Activated CD4-positive, alpha-beta T cell treated with anti-CD3 and anti-CD28 coated beads for 36 hours (primary cell): ENCODE results near the gene PLXNA1. TPM values are rescaled to one million over a fixed set of nuclear protein-coding genes. Genes with fewer than 3 reads are reported as not detected.

ENCODE experiments used
- ATAC-seq: fragments of 200-7000 bp; cut with Tn5 transposase; one replicate; pipeline ENCODE4 v1.10.0; 2021; ENCODE audit warnings: mild to moderate bottlenecking, moderate library complexity
- CTCF ChIA-PET: fragments of 350-600 bp; sonication (Branson Sonifier 250); formaldehyde crosslinking; loops from one replicate; lab custom pipeline; 2021; ENCODE audit warnings: antibody characterized with exemption; lab: Charles Lee
- POLR2A ChIA-PET: fragments of 350-600 bp; sonication (Branson Sonifier 250); formaldehyde crosslinking; loops from one replicate; lab custom pipeline; 2021; ENCODE audit warnings: antibody characterized with exemption, inconsistent platforms; lab: Charles Lee
- DNase-seq: peaks from one replicate; pipeline ENCODE4 v3.0.0-alpha.2; 2020
- H3K27ac Mint-ChIP-seq: one replicate; pipeline ENCODE4 v1.8.0; 2021; ENCODE audit warnings: mixed read lengths
- H3K27me3 Mint-ChIP-seq: one replicate; pipeline ENCODE4 v1.8.0; 2021; ENCODE audit warnings: mixed read lengths
- H3K36me3 Mint-ChIP-seq: one replicate; pipeline ENCODE4 v1.8.0; 2021; ENCODE audit warnings: low read depth, mixed read lengths
- H3K4me1 Mint-ChIP-seq: one replicate; pipeline ENCODE4 v1.8.0; 2021; ENCODE audit warnings: mixed read lengths
- H3K4me3 Mint-ChIP-seq: one replicate; pipeline ENCODE4 v1.8.0; 2021; ENCODE audit warnings: mild to moderate bottlenecking, moderate library complexity, mixed read lengths
- H3K9me3 Mint-ChIP-seq: one replicate; pipeline ENCODE4 v1.8.0; 2021; ENCODE audit warnings: low read depth, mixed read lengths
- intact Hi-C, 2 experiments: fragments of 100-400 bp; cut with DNase I in 1 of 2; cut with micrococcal nuclease in 1 of 2; formaldehyde crosslinking; loops; one replicate each; pipeline versions ENCODE4 v1.14.2 to v1.15.1; 2022 to 2024; cut with DNase I, micrococcal nuclease
- total RNA-seq, 2 experiments: library from RNA; stranded (reverse); gene quantifications; one replicate each; pipeline ENCODE4 v1.2.3, GENCODE V29; 2021

Gene PLXNA1
- total RNA-seq, 2 experiments from 2014 or later, result 6.7 to 8.8 TPM

DNA sequence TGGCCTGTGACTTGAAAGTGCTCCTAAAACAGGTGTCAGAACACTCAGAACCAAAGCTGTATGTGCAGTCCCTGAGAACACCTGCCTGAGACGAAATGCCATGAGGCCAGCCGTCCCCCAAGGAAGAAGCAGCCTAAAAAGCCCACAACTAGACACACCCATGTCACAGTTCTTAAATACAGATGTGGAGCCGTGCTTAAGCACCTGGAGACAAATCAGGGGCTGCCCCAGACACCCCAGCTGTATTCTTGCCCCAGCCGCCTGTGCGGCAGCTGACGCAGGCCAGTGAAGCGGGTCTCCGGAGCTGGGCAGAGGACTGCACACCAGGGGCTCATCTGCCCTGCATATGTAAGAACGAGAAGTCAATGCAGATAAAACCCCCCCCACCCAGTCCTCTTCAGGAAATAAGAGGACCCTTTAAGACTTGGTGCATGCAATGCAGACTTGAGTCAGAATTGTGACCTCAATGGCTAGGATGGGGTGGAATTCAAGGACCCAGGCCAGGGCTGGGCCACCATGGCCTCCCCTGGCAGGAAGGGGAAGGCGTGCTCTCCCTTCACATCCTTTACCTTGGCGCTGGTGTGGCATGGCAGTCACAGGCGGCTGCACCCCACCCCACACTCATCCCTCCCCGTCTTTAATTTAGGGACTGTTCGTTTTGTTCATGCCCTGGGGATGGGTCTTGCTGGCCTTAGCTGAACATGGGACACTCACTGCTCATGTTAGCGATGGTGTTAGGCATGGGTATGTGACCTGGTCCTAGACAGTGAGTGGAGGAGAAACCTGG lies 27.7 kb upstream of the PLXNA1 start:
- Mint-ChIP-seq H3K36me3 (no peaks in the 10 kb centered on the region), H3K4me1 (no peaks in the 10 kb centered on the region), H3K27me3 (no peaks in the 10 kb centered on the region), H3K9me3 (no peaks in the 10 kb centered on the region), H3K4me3 (no peak overlapping the region), H3K27ac (no peak overlapping the region)
- ChIA-PET POLR2A (no interaction called here), CTCF (no interaction called here)
- DNase-seq (no peak), ATAC-seq (no peak)
- intact Hi-C loops, result no loop called here

DNA sequence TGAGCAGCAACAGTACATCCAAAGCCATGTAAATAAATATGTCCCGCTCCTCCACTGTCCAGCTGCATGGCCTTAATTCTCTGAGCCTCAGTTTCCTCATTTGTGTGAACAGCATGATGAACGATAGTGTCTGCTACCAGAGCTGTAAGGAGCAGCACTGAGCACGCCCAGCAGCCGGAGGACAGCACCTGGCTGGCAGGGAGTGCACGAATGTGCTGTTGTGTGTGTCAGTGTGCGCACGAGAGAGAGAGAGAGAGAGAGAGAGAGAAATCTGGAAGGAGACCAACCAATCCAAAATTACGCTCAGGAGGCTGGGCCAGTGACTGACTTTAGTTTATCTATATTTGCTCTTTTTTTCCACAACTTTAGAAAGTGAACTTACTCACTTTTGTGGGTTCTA lies 26.6 kb upstream of the PLXNA1 start:
- ChIA-PET CTCF (no interaction called here), POLR2A (no interaction called here)
- no peak overlapping the region for H3K27ac Mint-ChIP-seq
- no peak overlapping the region for H3K4me3 Mint-ChIP-seq
- DNase-seq, result no peak
- no peaks in the 10 kb centered on the region for H3K27me3 Mint-ChIP-seq
- H3K9me3 Mint-ChIP-seq, result no peaks in the 10 kb centered on the region
- intact Hi-C loops, result no loop called here
- no peaks in the 10 kb centered on the region for H3K36me3 Mint-ChIP-seq
- no peaks in the 10 kb centered on the region for H3K4me1 Mint-ChIP-seq
- no peak for ATAC-seq

DNA sequence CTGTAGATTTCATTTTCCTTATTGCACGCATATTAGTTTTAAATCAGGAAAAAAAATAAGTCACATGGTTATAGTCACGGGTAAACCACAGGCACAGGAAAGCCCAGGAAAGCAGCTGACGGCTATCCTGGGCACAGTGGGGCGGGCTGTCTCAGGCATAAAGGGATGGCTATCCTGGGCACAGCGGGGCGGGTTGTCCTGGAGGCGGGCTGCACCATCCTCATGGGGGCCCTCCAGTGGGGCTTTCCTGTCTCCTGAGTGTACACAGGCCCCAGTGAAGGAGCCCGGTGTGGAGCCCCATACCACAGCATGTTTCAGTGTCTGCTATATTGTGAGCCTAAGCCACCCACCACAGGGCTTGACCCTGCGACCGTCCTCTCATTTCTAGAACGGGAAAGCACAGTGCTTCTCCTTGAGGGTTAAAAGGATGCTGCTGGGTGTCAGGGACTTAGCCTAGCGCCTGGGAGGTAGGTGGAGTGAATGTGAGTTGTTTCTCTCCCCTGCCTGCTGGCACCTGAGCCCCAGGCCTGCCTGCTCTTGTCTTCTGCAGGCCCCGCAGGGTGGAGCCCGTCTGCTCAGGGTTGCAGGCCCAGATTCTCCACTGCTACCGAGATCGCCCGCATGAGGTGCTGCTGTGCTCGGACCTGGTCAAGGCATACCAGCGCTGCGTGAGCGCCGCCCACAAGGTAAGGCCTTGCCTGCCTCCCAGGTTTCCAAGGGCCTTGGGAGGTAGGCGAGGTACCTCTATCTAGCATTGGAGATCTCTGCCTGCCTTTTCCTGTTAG lies 25.9 kb upstream of the PLXNA1 start:
- DNase-seq, result no peak
- H3K4me1 Mint-ChIP-seq, result no peaks in the 10 kb centered on the region
- H3K36me3 Mint-ChIP-seq, result no peaks in the 10 kb centered on the region
- ATAC-seq, result no peak
- ChIA-PET POLR2A (no interaction called here), CTCF (no interaction called here)
- H3K27me3 Mint-ChIP-seq, result no peaks in the 10 kb centered on the region
- no peaks in the 10 kb centered on the region for H3K9me3 Mint-ChIP-seq
- intact Hi-C loops, result no loop called here
- no peak overlapping the region for H3K4me3 Mint-ChIP-seq
- no peak overlapping the region for H3K27ac Mint-ChIP-seq

DNA sequence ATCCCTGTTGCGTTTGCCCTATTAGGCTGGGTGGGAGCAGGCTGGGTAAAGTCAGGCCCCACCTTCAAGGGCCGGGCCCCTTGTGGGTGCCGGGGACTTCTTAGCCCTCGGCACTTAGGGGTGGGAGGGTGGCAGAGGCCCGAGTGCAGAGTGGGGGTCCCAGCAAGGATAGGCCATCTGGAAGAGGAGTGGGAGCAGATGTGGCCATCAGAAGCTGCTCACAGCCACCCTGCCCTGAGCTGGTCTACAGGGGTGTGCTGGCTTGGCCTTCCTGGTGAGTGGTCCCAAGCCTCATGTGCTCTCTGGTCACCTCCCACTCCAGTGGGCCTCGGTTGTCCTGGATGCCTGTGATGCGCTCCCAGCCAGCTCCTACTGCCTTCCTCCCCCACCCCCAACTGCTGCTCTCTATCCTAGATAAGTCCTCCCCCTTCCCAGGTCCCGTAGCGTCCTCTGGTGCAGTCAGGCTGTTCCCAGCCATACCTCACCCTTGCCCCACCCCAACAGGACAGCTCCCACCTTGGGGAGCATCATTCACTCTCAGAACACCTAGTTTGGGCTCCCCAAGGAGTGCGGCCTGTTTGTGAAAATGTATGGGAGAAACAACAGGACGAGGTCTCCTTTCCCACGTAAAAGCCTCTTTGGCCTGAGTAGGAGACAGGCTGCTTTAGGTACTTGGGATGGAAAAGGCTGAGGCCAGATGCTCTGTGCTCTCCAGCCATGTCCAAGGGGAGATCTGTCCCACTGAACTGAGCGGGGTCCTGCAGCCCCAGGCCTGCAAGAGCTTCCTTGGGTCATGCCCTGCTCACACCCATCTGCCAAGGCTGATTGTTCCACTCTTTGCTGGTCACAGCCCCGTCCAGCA lies 24.9 kb upstream of the PLXNA1 start:
- ChIA-PET CTCF (no interaction called here), POLR2A (no interaction called here)
- ATAC-seq, result no peak
- H3K4me3 Mint-ChIP-seq, result no peak overlapping the region
- intact Hi-C loops, result no loop called here
- H3K9me3 Mint-ChIP-seq, result no peaks in the 10 kb centered on the region
- no peaks in the 10 kb centered on the region for H3K4me1 Mint-ChIP-seq
- H3K27ac Mint-ChIP-seq, result no peak overlapping the region
- H3K27me3 Mint-ChIP-seq, result no peaks in the 10 kb centered on the region
- DNase-seq, result no peak
- H3K36me3 Mint-ChIP-seq, result no peaks in the 10 kb centered on the region

DNA sequence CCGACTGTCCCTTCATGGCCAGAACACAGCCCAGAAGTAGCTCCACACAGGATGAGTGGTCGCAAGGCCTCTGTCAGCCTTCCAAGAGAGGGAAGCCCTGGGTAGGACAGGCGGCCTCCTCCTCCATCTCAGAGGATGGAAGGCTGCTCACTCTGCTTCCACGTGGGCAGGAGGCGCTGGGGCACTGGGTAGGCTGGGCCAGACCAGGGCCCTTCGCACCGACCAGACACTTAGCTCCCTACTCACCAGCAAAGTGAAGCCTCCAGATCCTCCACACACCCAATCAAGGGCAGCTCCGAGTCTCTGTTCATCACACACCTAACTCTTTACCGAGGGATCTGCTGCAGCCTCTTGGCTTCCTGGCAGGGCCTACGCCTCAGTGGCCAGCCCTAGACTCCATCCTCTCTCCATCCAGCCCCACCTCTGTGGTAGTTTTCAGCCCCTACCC lies 24.3 kb upstream of the PLXNA1 start:
- no peaks in the 10 kb centered on the region for H3K27me3 Mint-ChIP-seq

DNA sequence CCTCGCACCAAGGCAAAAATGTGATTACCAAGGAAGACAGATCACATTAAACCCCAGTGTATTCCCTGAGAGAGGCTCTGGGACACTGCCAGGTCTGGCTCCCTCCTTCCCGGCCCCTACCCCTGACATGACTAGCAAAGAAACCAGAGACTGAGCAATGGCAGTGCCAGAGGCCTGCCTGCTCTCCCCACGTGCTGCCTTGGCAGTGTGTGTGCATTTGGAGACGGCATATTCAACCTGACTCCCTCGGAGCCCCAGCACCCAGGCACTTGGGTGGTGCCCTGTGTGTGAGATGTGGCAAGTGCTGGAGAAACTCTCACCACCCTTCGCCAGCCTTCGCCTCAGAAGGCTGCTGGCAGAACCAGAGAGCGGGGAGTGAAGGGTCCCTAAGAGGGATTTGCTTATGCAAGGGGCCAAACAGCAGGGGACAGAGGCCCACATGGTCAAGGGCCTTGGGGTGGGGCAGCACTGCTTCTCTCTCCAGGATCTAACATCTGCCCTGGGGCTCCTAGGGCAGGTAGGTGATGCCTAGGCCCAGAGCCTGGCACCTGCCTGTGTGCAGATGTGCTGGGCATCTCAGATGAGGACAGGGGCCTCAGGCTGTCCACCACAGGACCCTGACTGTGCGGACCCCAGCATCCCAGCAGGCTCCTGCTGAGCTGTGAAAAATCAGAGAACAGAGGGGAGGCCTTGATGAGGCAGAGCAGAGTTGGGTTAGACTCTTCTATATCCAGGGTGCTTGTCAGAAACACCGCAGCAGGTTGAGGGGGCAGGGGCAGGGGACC lies 23.6 kb upstream of the PLXNA1 start:
- Mint-ChIP-seq H3K27me3 (no peaks in the 10 kb centered on the region), H3K36me3 (no peaks in the 10 kb centered on the region), H3K4me3 (no peak overlapping the region), H3K9me3 (no peaks in the 10 kb centered on the region), H3K4me1 (no peaks in the 10 kb centered on the region), H3K27ac (no peak overlapping the region)
- ATAC-seq (no peak), DNase-seq (no peak)
- CTCF ChIA-PET, result no interaction called here
- POLR2A ChIA-PET, result no interaction called here
- intact Hi-C loops, result no loop called here

More for the DNA sequence above, 24.3 kb upstream of the PLXNA1 start:
- Mint-ChIP-seq H3K27ac (no peak overlapping the region), H3K4me1 (no peaks in the 10 kb centered on the region), H3K36me3 (no peaks in the 10 kb centered on the region), H3K4me3 (no peak overlapping the region), H3K9me3 (no peaks in the 10 kb centered on the region)
- POLR2A ChIA-PET, result no interaction called here
- CTCF ChIA-PET, result no interaction called here
- ATAC-seq, result no peak
- no peak for DNase-seq
- intact Hi-C loops, result no loop called here

DNA sequence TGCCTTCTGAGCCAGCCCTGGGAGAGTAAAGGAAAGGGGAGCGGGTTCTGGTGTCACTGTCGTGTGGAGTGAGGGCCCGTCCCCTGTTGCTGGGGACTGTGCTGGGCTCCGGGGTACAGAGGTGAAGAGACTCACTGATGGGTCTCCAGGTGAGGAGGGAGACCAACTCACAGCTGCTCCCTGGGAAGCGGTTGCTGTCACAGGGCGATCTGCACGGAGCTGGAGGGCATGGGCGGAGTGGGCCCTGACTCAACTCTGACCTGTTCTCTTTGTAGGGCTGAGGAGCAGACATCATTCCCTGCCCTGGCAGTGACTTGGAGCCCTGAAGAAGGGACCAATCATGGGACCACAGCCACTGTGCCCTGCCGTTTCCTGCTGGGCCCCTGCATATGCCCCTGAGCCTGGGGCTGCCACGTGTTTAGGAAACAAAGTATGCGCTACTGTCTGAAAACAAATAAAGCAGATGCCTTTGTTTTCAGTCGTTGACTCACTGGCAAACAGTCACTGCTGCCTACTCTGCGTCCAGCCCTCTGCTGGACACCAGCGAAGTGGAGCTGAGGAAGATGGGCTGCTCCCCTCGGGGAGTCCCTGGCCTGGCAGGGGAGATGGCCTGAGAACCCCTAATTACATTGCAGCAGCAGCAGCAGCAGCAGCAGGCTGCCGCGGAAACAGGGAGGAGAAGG lies 22.9 kb upstream of the PLXNA1 start:
- no peaks in the 10 kb centered on the region for H3K36me3 Mint-ChIP-seq
- ATAC-seq (no peak), DNase-seq (no peak)
- ChIA-PET POLR2A (no interaction called here), CTCF (no interaction called here)
- intact Hi-C loops, result no loop called here
- no peak overlapping the region for H3K4me3 Mint-ChIP-seq
- no peaks in the 10 kb centered on the region for H3K27me3 Mint-ChIP-seq
- no peaks in the 10 kb centered on the region for H3K4me1 Mint-ChIP-seq
- H3K27ac Mint-ChIP-seq, result no peak overlapping the region
- H3K9me3 Mint-ChIP-seq, result no peaks in the 10 kb centered on the region

DNA sequence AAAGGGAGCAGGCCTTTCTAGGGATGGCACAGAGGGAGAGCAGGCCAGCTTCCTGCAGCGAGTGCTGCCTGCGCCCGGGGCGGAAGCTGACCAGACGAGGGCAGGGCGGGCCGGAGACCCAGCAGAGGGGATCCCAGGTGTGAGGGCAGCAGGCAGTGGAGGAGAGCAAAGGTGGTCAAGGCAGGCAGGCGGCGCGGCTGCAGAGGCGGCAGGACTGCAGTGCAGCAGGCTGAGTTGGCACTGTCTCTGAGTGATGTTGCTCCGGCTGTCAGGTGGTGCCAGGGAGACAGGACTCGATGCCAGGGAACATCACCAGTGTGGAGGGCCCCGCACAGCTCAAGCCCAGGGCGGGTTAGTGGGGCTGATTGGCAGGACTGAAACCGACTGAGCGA lies 22.3 kb upstream of the PLXNA1 start:
- Mint-ChIP-seq H3K27ac (no peak overlapping the region), H3K4me1 (no peaks in the 10 kb centered on the region), H3K36me3 (no peaks in the 10 kb centered on the region), H3K9me3 (no peaks in the 10 kb centered on the region), H3K27me3 (no peaks in the 10 kb centered on the region), H3K4me3 (no peak overlapping the region)
- ATAC-seq (no peak), DNase-seq (no peak)
- ChIA-PET CTCF (no interaction called here), POLR2A (no interaction called here)
- intact Hi-C loops, result no loop called here

DNA sequence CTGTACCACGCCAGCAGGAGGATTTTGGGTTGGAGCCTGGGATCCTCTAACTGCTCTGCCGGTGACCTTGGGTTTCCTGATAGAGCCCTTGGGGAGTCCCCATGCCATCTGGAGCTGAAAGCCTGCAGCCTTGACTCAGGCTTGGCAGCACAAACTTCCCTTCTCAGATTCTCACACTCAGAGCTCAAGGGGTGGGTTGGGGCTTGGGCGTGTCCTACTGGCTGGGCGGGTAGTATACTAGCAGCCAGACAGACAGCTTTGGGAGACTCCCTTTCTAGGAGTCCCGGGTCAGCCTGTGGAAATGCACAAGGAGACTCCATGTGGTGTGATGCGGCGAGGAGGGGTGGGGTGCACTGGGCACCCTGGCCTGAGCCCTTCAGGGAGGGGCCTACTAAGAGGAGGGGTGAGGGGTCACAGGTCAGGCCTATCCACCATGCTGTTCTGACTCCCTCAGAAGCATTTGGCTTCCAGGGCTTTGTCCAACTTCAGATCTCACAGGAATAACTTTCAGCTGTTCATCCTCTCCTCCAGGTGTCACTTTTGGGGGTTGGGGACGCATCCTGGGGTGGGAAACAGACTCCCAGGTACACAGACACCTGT lies 21.6 kb upstream of the PLXNA1 start:
- no peaks in the 10 kb centered on the region for H3K9me3 Mint-ChIP-seq
- no peak overlapping the region for H3K4me3 Mint-ChIP-seq
- no peak overlapping the region for H3K27ac Mint-ChIP-seq
- no peaks in the 10 kb centered on the region for H3K27me3 Mint-ChIP-seq
- ChIA-PET CTCF (no interaction called here), POLR2A (no interaction called here)
- no peaks in the 10 kb centered on the region for H3K4me1 Mint-ChIP-seq
- no peak for DNase-seq
- ATAC-seq, result no peak
- H3K36me3 Mint-ChIP-seq, result no peaks in the 10 kb centered on the region
- intact Hi-C loops, result no loop called here

DNA sequence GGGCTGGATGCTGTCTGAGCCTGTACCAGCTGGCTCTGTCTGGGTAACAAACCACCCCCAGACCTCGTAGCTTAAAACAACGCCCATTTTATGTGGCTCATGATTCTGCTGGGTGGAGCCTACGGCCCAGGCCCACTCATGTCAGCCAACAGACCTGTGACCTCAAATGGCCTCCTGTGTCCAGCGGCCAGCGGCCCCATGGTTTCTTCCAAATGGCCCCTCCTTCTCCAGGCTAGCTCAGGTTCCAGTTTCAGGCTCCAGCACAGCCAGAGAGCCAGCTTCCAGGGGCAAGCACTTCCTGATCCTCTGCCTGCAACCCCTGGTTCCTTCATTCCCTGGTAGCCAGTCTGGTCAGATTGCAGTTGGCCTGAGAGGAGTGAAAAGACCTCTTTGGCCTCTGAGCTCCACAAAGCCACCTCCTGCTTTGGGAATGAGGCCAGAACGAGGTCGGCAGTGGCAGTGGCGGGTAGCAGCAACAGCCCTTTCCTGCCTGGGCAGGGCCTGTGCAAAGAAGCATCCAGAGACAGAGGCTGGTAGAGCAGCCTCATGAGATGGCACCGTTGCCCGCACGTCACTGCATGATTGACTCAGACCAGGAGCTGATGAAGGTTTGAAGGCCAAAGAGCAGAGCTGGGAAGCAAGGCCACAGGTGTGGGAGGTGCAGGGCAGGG lies 21.0 kb upstream of the PLXNA1 start:
- no peak overlapping the region for H3K4me3 Mint-ChIP-seq
- H3K9me3 Mint-ChIP-seq, result no peaks in the 10 kb centered on the region
- H3K4me1 Mint-ChIP-seq, result no peaks in the 10 kb centered on the region
- intact Hi-C loops, result no loop called here
- H3K27me3 Mint-ChIP-seq, result no peaks in the 10 kb centered on the region
- no peaks in the 10 kb centered on the region for H3K36me3 Mint-ChIP-seq
- DNase-seq, result no peak
- no peak for ATAC-seq
- no peak overlapping the region for H3K27ac Mint-ChIP-seq
- ChIA-PET CTCF (no interaction called here), POLR2A (no interaction called here)
